ENCODE measurements around the gene PHF1.
"Not testable (repeated sequence)": the region's sequence is repeated elsewhere in the genome, so short reads cannot be mapped to it uniquely, and the experiment has no call there.

Gene PHF1

DNA sequence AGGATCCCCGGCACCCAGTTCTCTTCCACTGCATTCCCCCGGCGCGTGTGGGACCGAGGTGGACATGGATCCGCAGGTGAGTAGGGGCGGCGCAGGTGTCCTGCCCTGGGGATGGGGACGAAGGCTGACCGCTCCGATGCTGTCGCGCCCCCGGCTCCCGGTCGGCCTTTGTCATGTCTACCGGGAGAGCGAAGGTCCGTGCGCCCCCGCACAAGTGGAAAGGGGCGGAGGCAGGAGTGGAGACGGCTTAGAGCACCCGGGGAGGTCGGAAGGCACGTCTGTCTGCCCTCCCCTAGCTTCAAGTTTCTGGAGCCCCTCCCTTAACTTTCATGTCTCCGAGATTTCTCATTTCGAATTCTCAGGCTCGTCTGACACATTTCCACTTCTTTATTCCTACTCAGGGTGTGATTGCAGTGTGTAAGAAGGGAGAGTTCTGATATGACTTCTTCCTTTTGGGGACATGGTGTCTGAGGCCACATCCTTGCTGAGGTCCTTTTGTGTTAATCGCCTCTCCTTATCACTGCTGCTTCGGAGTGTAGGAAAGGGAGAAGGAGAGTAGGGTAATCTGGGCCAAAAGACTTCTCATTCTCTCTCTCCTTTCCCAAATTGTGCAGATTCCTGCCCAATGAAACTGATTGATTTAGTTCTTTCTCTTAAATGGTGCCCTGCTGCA is 18.8 kb upstream of the PHF1 start:
- no peak for DNase-seq

DNA sequence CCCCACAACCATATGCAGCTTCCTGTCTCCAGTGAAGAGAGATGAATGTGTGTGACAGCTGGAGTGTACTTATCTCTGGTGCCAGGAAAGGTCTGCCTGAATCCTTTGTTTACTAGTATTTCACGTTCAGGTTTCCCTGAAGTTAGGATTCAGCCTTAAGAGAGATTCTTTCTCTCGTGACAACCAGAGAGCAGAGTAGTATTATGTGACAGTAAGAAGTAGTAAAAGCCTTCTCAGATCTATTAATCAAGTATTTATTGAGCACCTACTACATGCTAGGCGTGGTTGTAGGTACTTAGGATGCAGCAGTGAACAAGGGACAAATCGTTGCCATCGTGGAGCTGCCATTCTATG is 18.2 kb upstream of the PHF1 start:
- DNase-seq, result no peak

DNA sequence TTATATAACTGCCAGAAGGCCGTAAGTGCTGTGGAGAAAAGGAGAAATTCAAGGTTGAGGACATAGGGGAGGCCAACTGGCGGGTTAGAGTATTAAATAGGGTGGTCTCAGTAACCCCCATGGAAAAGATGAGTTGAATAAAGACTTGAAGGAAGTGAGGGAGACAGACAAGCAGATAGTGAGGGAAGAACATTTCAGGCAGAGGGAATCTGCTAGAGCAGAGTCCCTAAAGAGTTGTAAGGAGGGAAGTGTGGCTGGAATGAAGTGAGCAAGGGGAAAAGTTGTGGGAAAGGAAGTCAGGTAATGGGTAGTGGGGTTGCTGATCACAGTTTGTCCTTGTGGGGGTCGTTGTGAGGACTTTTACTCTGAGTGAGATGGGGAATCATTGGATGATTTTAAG is 17.8 kb upstream of the PHF1 start:
- no peak for DNase-seq

DNA sequence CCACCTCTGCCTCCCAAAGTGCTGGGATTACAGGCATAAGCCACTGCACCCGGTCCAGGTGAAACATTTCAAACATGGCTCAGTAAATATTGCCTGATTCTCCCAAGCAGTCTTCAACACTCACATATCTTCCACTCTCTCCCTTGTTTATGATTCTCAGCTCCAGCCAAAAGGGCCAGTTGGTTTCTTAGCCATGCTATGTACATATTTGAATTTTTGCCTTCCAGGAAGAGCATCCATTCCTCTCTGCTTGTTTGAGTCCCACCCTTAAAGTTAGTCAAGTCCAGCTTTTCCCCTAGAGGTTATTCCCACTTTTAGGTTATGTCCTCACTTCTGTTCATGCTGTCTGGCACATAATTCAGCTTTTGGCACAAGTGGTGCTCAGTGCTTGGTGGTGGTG is 13.3 kb upstream of the PHF1 start:
- DNase-seq, result no peak

DNA sequence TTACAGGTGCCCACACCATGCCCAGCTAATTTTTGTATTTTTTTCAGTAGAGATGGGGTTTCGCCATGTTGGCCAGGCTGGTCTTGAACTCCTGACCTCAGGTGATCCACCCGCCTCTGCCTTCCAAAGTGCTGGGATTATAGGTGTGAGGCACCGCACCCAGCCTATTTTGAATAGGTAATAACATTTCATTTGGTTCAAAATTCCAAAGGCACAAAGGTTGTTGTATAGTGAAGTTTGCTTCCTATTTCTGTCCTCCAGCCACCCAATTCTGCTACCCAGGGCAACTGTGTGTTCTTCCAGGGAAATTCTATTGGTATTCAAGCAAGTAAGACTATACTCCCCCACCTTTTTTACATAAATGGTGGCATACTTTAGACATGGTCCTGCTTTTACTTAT is 12.2 kb upstream of the PHF1 start:
- DNase-seq, result not testable (repeated sequence)

DNA sequence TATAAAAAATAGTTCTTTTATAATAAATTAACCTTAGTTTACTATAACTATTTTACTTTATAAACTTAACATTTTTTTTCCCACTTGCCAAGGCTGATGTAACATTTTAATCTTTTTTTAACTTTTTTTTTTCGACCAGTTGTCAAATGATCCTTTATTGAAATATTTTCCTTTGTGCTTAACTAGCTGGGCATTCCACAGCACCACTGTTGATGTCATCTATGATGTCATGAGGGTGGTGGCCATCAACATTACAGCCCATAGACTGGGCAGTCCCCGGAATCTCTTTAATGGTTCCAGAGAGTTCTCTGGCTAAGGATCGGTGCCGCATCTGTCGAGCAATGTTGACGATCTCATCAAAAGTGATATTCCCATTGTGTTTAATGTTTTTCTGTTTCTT is 10.9 kb upstream of the PHF1 start:
- DNase-seq, result not testable (repeated sequence)

DNA sequence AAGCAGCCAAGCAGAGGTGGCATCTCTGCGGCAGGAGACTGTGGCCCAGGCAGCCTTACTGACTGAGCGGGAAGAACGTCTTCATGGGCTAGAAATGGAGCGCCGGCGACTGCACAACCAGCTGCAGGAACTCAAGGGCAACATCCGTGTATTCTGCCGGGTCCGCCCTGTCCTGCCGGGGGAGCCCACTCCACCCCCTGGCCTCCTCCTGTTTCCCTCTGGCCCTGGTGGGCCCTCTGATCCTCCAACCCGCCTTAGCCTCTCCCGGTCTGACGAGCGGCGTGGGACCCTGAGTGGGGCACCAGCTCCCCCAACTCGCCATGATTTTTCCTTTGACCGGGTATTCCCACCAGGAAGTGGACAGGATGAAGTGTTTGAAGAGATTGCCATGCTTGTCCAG is 5.9 kb upstream of the PHF1 start:
- DNase-seq, result no peak

DNA sequence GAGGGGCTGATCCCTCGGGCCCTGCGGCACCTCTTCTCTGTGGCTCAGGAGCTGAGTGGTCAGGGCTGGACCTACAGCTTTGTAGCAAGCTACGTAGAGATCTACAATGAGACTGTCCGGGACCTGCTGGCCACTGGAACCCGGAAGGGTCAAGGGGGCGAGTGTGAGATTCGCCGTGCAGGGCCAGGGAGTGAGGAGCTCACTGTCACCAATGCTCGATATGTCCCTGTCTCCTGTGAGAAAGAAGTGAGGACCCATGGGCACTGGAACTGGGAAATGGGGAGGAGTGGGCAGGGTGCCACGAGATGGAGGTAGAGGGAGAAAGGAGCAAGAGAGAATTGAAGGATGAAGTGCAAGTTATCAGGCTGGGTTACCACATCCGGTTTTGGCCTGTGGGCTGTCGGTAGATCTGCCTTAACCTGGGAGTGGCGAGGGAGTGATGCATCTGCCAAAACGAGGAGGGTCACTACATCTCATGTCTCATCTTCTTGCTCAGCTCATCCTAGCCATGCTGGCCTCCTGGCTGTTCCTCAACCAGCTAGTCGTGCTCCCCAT is 5.4 kb upstream of the PHF1 start:
- DNase-seq, result no peak

DNA sequence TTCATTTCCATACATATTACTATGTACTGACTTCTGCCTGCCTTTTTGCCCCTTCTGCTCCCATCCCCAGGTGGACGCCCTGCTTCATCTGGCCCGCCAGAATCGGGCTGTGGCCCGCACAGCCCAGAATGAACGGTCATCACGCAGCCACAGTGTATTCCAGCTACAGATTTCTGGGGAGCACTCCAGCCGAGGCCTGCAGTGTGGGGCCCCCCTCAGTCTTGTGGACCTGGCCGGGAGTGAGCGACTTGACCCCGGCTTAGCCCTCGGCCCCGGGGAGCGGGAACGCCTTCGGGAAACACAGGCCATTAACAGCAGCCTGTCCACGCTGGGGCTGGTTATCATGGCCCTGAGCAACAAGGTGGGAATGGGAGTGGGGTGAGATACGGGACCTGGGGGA is 4.7 kb upstream of the PHF1 start:
- no peak for DNase-seq

DNA sequence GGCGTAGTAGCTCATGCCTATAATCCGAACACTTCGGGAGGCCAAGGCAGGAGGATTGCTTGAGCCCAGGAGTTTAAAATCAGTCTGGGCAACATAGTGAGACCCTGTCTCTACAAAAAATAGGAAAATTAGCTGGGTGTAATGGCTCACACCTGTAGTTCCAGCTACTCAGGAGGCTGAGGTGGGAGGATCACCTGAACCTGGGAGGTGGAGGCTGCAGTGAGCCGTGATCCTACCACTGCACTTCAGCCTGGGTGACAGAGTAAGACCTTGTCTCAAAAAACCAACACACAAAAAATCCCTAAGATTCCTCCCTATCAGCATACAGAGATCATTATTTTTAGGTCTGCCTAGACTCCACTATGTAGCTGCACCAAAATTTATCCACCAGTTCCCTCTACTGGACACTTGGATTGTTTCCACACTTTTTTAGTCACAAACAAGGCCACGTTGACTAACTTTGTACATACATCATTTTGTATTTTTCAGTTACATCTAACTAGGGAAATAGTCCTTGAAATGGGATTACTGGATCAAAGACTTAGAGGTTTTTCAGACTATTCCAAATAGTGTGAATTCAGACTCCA is 3.6 kb upstream of the PHF1 start:
- DNase-seq, result no peak

DNA sequence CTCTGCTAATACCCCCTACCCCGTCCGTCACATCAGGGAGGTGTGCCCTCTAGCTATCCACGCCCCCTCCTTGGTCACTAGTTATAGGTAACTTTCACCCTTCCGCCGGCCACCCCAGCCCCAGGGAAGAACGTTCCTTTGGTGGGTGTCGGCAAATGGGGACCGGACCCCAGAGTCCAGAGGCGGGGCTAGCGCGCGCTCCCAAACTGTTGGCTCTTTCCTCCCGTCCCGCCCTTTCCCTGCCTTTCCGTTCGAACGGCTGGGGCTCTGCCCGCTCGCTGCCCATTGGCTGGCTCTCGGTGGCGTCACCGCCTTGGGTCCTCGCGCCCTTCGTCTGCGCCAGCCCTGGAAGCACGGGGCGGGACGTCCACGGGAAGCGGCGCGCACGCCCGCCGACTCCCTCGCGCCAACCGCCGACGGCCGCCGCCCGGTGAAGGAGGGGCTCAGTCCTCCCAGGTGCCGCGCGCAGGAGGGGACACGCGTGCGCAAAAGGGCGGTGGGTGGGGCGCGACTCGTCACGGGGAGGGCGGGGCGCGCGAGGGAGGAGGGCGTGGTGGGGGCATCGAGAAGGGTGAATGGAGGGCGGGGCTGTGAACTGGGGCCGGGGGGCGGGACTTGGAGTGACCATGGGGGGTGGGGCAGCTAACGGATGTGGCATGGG is 634 bp upstream of the PHF1 start:
- DNase-seq, result peak; percentile 97

DNA sequence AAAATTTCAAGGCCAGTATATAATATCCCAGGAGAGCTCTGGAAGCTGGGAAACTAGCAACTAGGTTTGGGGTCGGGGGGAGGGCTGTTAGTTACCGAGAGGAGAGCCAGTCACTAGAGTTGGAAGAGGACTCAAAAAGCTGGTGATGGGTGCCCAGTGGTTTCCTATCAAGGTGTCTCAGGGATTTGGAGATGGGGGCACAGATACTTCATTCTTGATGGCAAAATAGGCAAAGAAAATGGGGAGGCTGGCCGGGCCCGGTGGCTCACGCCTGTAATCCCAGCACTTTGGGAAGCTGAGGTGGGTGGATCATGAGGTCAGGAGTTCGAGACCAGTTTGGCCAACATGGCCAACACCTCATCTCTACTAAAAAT is 805 bp downstream of the PHF1 start:
- DNase-seq, result no peak

DNA sequence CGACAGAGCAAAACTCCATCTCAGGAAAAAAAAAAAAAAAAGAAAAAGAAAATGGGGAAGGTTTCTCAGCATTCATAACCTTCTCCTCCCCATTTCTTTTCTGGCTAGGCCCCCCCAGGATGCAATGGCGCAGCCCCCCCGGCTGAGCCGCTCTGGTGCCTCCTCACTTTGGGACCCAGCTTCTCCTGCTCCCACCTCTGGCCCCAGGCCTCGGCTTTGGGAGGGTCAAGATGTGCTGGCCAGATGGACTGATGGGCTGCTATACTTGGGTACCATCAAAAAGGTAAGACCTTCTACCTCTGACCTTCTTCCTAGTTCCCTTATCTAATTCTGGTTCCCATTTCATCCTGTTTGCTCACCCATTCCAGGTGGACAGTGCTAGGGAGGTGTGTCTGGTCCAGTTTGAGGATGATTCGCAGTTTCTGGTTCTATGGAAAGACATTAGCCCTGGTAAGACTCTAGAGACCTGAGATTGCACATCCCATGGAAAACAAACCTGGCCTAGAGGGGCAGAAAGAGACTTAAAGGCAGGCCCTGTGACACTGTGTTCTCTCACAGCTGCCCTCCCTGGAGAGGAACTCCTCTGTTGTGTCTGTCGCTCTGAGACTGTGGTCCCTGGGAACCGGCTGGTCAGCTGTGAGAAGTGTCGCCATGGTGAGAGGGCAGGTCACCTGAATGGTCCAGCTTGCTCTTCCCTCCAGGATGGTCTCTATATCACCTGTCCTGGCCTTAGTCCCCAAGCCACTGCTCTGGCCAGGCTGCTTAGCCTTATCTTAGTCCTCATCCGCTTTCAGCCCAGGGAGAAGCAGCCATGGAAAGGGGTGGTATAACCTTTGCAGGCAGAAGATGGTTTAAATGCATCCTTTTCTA is 1.6 kb downstream of the PHF1 start:
- no peak for DNase-seq

DNA sequence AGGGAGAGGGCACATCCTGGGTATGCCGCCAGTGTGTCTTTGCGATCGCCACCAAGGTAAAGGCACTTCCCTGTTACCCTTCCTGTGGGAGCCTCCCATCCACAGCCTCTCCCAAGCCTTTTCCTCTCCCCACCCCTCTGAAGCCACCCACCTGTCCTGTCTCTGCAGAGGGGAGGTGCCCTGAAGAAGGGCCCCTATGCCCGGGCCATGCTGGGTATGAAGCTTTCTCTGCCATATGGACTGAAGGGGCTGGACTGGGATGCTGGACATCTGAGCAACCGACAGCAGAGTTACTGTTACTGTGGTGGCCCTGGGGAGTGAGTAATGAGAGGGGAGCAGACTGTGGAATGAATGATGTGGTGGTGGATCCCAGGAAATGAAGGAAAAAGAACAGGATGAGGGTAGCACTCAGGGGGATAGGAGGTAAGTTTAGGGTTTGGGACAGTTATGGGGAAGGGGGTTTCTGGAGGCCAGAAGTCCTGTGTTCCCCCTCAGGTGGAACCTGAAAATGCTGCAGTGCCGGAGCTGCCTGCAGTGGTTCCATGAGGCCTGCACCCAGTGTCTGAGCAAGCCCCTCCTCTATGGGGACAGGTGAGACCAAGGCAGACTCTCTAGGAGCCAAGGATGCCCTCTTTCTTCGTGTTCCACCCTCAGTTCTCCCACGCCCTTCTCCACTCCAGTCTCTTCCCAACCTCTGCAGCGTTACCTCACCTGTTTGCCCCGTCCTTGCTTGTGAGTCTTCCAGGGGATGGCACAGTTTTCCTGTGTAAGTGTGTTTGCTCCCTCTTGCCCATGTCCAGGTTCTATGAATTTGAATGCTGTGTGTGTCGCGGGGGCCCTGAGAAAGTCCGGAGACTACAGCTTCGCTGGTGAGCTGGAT is 2.7 kb downstream of the PHF1 start:
- DNase-seq, result no peak

DNA sequence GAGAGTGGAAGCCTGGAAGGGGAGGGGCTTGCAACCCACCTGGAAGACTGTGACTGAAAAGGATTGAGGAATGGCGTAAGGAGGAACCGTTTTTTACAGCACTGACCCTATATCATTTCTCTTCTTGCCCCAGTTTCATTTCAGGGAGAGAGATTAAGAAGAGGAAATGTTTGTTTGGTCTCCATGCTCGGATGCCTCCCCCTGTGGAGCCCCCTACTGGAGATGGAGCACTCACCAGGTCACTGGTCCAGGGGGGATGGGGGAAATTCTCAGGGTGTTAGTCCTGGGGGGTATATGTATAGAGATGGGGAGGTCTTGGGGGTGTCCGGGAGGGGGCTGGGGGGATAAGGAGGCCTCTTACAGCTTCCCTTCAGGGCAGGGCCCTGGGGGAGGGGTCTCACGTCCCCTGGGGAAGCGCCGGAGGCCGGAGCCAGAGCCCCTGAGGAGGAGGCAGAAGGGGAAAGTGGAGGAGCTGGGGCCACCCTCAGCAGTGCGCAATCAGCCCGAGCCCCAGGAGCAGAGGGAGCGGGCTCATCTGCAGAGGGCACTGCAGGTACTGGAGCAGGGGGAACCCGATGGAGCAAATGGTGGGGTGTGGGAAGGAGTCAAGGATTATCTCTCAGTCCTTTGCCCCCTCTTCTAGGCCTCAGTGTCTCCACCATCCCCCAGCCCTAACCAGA is 3.9 kb downstream of the PHF1 start:
- DNase-seq, result no peak

DNA sequence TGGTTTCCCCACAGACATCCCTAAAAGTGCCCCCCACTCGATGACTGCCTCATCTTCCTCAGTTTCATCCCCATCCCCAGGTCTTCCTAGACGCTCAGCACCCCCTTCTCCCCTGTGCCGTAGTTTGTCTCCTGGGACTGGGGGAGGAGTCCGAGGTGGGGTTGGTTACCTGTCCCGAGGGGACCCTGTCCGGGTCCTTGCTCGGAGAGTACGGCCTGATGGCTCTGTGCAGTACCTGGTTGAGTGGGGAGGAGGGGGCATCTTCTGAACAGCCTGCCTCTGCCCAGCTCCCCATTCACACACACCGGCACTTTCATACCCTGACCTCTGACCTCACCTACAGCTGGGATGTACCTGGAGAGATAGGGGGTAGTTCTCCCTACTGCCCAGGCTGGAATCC is 5.0 kb downstream of the PHF1 start:
- DNase-seq, result no peak

DNA sequence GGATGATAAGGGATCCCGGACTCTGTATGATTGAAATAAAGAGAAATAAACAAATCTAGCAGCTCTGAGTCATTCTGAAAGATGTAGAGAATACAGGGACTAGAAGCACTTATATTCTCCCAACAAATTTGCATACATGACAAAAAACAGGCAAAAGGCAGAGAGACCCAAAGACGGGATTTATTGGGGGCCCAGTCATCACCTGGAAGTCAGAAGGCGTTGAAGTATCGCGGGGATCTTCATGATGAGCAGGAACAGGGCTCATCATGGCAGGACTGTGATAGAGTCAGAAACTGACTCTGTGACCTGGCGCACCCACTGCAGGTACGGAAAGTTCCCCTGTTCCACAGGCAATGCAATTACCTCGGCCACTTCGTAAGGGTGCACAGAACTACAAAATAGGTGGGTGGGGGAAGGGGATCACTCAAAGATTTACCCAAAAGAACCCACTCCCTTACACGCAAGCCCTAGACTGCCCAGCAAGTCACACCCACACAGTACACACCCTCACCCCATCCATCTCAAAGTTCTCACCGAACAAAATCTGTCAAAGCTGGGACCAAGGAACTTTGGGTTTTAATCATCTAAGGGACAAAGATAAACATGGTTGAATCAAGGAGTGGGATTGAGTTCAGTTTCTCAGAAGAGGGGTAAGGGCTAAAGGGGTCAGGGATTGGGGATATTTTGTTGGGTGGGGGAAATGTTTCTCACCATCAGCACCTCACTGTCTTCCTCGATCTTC is 5.7 kb downstream of the PHF1 start:
- no peak for DNase-seq

DNA sequence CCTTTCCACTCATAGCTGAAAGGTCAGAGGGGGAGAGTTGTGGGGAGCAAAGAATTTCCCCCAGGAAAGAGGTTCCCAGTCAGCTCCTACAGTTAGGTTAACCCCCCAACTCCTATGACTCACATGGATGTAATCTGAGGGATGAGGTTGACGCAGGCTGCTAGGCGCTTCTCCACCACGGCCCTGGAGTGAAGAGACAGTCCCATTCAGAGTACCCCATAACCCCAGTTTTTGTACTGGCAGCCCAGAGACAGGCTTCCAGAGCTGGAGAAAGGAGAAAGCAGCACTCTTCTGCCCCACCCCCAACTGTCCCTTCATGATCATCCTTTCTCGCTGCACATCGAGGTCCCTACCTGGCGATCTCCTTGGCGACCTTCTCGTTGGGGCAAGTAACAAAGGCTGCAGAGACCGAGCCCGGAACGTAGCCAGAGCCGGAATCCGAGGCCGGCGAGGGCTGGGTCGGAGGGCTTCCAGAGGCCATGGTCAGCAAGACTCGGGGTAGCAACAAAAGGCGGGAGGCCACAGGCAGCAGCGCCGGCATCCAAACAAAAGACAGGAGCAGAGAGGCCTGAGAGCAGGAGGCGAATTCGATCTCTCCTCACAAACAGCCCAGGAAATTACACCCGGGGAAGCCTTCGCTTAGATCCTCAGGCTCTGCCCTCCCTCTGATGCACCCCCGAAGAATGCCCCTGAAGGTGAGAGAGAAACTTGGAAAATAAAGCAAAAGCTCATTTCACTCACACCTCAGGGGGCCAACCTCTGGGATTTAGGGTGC is 6.5 kb downstream of the PHF1 start:
- peak; percentile 66 for DNase-seq

DNA sequence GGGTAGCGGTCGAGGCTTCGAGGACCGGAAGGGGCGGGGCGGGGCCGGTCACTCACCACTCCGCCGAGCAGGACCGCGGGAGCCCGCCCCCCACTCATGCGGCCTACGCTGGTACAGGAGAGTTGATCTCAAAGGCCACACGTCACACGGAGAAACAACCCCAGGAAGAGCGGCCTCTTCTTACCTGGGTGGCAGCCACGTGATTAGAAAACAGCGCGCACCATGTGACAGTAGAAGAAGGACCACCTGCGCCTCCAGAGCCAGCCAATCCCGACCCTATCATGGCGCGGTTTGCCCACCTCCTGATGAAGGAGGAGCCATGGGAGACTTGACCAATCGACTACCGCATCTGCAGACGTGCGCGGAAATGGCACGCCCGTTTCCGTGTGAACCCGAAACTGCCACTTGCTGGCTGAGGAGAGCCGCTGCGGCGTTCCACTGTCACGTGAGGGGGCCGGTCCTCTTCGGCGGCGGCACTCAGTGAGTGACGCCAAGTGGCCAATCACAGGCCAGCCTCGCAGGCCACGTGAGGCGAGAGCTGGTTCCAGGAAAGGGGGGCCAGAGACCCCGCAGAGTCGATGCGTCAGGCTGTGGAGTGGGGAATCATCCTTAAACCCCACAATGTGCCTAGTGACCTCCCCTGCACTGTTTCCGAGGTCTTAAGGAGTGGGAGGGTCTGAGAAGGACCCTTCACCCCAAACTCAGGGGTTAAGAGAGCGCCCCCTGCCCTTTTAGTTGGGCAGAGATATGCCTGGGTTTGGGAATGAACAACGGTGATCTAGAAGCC is 7.3 kb downstream of the PHF1 start, which contains the start of gene CUTA:
Gene CUTA, minus strand, starts transcription at position 205 of the 787 bp plus-strand sequence. Its CDS starts 107 bp downstream, at position 98.
- peak; percentile 100 for DNase-seq

Measured in NCI-H748 treated with DMSO at 0.1 percent for 48 hours (cell line).